ENCODE data around the gene APOB.

GRCh38 chr2:21054011-21054410 is 10.1 kb upstream of the APOB start:
- TF ChIP-seq ELK1 (IDR thresholded peaks at IDR 0.05; ENCODE audit: low read depth, low read length) (no peak), E2F8 (IDR thresholded peaks at IDR 0.05; ENCODE audit: low read depth, partially characterized antibody) (no peak), SUPT20H (IDR thresholded peaks at IDR 0.05; ENCODE audit: borderline replicate concordance, control insufficient read depth, low read depth, low read length) (no peak), MXI1 (IDR thresholded peaks at IDR 0.05; ENCODE audit: low read depth, low read length) (no peak), E4F1 (IDR thresholded peaks at IDR 0.05; ENCODE audit: borderline replicate concordance, partially characterized antibody) (no peak), MAX (IDR thresholded peaks at IDR 0.05; ENCODE audit: low read depth, low read length) (no peak)
